OCI-LY7 (cell line): Measurements from ENCODE around the gene RAB11FIP5.

ENCODE experiments used
- EZH2phosphoT487 ChIP-seq: fragments of 200-600 bp; sonication (generic); IDR thresholded peaks from 2 replicates; pipeline ENCODE4 v1.6.1; 2018; ENCODE audit warnings: low read depth, borderline replicate concordance, mild to moderate bottlenecking, mixed run types, antibody characterized with exemption, low read length, moderate library complexity, mixed read lengths
- TF ChIP-seq, protein P1 (sequence below): fragments of 200-600 bp; sonication (generic); conservative IDR thresholded peaks from 2 replicates; pipeline ENCODE4 v1.5.1; 2014; ENCODE audit warnings: mild to moderate bottlenecking, antibody characterized with exemption, low read length, moderate library complexity, mixed read lengths

DNA sequence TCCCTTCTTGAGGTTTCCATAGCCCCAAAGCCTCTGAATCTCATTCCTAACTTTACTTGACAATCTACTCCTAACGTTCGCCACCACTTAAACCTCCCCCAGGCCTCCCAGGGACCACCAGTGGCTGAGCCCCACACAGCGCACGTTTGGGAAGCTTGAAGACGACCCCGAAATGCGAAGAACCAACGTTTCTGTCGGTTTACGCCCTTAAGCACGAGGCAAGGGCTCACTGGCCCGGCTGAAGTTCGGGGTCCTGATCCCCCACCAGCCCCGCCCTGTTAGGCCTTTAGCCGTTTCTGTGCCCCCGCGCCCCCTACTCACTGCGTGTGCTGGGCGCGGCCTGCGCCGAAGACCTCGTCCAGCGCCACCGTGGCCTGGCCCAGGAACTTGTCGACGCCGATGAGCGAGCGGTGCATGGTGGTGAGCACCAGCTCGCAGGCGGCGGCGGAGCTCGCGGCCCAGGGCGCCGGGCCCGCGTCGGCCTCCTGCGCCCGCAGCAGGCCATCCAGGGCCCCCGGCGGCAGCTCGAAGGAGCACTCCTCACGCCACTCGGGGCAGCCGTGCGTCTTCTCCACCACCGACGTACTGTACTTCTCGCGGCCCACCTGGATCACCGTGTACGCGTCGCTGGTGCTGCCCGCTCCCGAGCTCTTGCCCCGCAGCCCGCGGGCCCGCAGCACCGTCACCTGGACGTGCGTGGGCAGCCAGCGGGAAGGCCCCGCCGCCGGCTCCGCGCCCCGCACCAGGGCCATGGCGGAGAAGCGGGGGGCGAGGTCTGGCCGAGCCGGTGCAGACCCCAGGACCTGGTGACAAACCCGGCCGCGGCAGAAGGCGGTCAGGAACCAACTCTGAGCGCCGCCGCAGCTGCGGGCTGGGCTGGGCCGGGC, 479 bp downstream of the RAB11FIP5 start:
- TF ChIP-seq, protein P1, sequence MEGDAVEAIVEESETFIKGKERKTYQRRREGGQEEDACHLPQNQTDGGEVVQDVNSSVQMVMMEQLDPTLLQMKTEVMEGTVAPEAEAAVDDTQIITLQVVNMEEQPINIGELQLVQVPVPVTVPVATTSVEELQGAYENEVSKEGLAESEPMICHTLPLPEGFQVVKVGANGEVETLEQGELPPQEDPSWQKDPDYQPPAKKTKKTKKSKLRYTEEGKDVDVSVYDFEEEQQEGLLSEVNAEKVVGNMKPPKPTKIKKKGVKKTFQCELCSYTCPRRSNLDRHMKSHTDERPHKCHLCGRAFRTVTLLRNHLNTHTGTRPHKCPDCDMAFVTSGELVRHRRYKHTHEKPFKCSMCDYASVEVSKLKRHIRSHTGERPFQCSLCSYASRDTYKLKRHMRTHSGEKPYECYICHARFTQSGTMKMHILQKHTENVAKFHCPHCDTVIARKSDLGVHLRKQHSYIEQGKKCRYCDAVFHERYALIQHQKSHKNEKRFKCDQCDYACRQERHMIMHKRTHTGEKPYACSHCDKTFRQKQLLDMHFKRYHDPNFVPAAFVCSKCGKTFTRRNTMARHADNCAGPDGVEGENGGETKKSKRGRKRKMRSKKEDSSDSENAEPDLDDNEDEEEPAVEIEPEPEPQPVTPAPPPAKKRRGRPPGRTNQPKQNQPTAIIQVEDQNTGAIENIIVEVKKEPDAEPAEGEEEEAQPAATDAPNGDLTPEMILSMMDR = no peak
- TF ChIP-seq EZH2phosphoT487 = no peak
